GM23248 (cell line): Measurements from ENCODE around the gene FAM50B. TPM values are rescaled to one million over a fixed set of nuclear protein-coding genes. Genes with fewer than 3 reads are reported as not detected.

Experiments
- DNase-seq: peaks from one replicate; pipeline ENCODE4 v3.0.0-alpha.2; 2015
- H2AFZ ChIP-seq: fragments of 200-600 bp; sonication (generic); 2 replicates; pipeline ENCODE4 v1.6.1; 2016; ENCODE audit warnings: antibody characterized with exemption
- H3F3A ChIP-seq: fragments of 200-600 bp; sonication (generic); 2 replicates; pipeline ENCODE4 v1.6.1; 2016; ENCODE audit warnings: mild to moderate bottlenecking, antibody characterized with exemption, mixed run types; ENCODE audit not compliant: insufficient read depth
- H3K27ac ChIP-seq: fragments of 200-600 bp; sonication (generic); 2 replicates; pipeline ENCODE4 v1.5.1; 2016; ENCODE audit warnings: mild to moderate bottlenecking
- H3K27me3 ChIP-seq: fragments of 200-600 bp; sonication (generic); replicated peaks from 2 replicates; pipeline ENCODE4 v1.6.1; 2016; ENCODE audit warnings: mild to moderate bottlenecking; ENCODE audit not compliant: insufficient read depth
- H3K36me3 ChIP-seq: fragments of 200-600 bp; sonication (generic); 2 replicates; pipeline ENCODE4 v1.6.1; 2016; ENCODE audit warnings: low read depth, mild to moderate bottlenecking
- H3K4me1 ChIP-seq: fragments of 200-600 bp; sonication (generic); 2 replicates; pipeline ENCODE4 v1.6.1; 2016; ENCODE audit warnings: mild to moderate bottlenecking; ENCODE audit not compliant: insufficient read depth
- H3K4me2 ChIP-seq: fragments of 200-600 bp; sonication (generic); one replicate; pipeline ENCODE4 v1.6.1; 2016; ENCODE audit warnings: mild to moderate bottlenecking; ENCODE audit not compliant: unreplicated experiment
- H3K4me3 ChIP-seq: fragments of 200-600 bp; sonication (generic); 2 replicates; pipeline ENCODE4 v1.5.1; 2016; ENCODE audit warnings: mild to moderate bottlenecking
- H3K79me2 ChIP-seq: fragments of 200-600 bp; sonication (generic); 2 replicates; pipeline ENCODE4 v1.6.1; 2016; ENCODE audit warnings: mild to moderate bottlenecking; ENCODE audit not compliant: insufficient read depth
- H3K9ac ChIP-seq: fragments of 200-600 bp; sonication (generic); 2 replicates; pipeline ENCODE4 v1.6.1; 2016; ENCODE audit warnings: mild to moderate bottlenecking
- H3K9me2 ChIP-seq: fragments of 200-600 bp; sonication (generic); 2 replicates; pipeline ENCODE4 v1.6.1; 2016; ENCODE audit warnings: mixed run types, mild to moderate bottlenecking, moderate library complexity; ENCODE audit not compliant: insufficient read depth
- H3K9me3 ChIP-seq: fragments of 200-600 bp; sonication (generic); one replicate; pipeline ENCODE4 v1.6.1; 2017; ENCODE audit warnings: low read depth
- H4K20me1 ChIP-seq: fragments of 200-600 bp; sonication (generic); 2 replicates; pipeline ENCODE4 v1.6.0; 2016; ENCODE audit not compliant: insufficient read depth
- EZH2 ChIP-seq: fragments of 200-600 bp; sonication (generic); IDR thresholded peaks from 2 replicates; pipeline ENCODE4 v1.6.1; 2018; ENCODE audit warnings: antibody characterized with exemption, mild to moderate bottlenecking; ENCODE audit not compliant: insufficient read depth, poor library complexity, severe bottlenecking
- EZH2phosphoT487 ChIP-seq: fragments of 200-600 bp; sonication (generic); IDR thresholded peaks from 2 replicates; pipeline ENCODE4 v1.6.1; 2018; ENCODE audit warnings: antibody characterized with exemption, moderate library complexity, mild to moderate bottlenecking, low read depth; ENCODE audit not compliant: insufficient read depth
- WGBS, 2 experiments: methylation state at CpG; one replicate each; pipeline ENCODE4 v1.1.6; 2015 to 2017; ENCODE audit warnings: low lambda C conversion rate in 2 of 2, low coverage in 1 of 2; ENCODE audit errors: missing lambda C conversion rate in 2 of 2; 5-methylcytosine and 5-hydroxymethylcytosine counted together
- in situ Hi-C: fragments of 300-500 bp; cut with MboI; formaldehyde crosslinking; loops from 2 replicates; pipeline ENCODE4 v1.15.0; 2020
- polyA plus RNA-seq: library from polyadenylated mRNA; unstranded; fragments of >200 nt; fragmentation: Nextera tagmentation; extraction: Ambion mirVana; gene quantifications from 2 replicates; pipeline ENCODE4 v1.2.1, GENCODE V29; 2016
- total RNA-seq: library from RNA; depleted of rRNA; stranded (reverse); fragments of >200 nt; shearing (Covaris generic); gene quantifications from 2 replicates; pipeline ENCODE4 v1.2.3, GENCODE V29; 2014

FAM50B gene
- total and polyA plus RNA-seq, 2 experiments from 2014 or later, result 7.6 to 12.1 TPM

DNA sequence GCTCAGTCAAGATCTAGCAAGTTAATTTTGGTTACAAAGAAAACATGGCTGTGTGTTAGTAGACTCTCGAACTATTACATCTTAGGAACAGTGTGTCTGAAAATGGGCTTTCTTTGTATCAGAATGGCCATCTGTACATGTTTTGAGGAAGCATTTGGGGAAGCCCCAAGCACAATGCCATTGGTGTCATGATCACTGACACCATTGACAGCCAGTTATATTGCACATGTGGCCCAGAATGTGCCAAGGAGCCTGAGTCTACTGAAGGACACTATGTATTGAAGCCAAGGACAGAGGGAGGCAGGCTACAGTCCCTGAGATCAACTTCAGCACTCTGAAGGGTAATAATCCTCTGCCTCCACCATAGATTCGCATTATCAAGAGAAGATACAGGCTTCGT lies 12.6 kb upstream of the FAM50B start:
- Histone ChIP-seq H3K4me1 (peaks cover 39% of the 10 kb centered on the region), H3K27ac (no peak overlapping the region), H3K9ac (no peak overlapping the region), H3K4me3 (no peak overlapping the region), H3K4me2 (no peak overlapping the region), H3K79me2 (no peaks in the 10 kb centered on the region), H3K9me3 (no peaks in the 10 kb centered on the region), H3K9me2 (no peaks in the 10 kb centered on the region), H3K27me3 (no peaks in the 10 kb centered on the region), H3F3A (peaks cover 36% of the 10 kb centered on the region), H4K20me1 (no peaks in the 10 kb centered on the region), H2AFZ (no peak overlapping the region), H3K36me3 (no peaks in the 10 kb centered on the region)
- WGBS, 2 experiments, result 67 to 73% methylated on average over 3 of the region's 3 CpGs
- no peak for DNase-seq
- in situ Hi-C loops, result no loop called here
- no peak for TF ChIP-seq EZH2phosphoT487
- TF ChIP-seq EZH2, result no peak

DNA sequence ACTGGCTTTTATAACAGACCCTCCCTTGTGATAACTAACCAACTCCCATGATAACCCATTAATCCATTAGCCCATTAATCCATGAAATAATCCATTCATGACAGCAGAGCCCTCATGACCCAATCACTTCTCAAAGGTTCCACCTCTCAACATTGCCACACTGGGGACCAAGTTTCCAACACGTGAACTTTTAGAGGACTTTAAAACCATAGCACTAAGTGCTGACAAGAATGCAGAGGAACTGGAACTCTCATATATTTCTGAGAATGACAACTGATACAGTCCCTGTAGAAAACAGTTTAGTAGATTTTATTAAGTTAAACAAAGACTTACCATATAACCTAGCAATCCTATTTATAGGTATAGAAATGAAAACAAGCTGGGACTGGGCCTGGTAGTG lies 11.4 kb upstream of the FAM50B start:
- Histone ChIP-seq H3F3A (peaks cover 41% of the 10 kb centered on the region), H3K4me1 (peaks cover 42% of the 10 kb centered on the region), H3K4me2 (no peak overlapping the region), H4K20me1 (no peaks in the 10 kb centered on the region), H3K36me3 (no peaks in the 10 kb centered on the region), H3K9ac (no peak overlapping the region), H3K27ac (no peak overlapping the region), H3K79me2 (no peaks in the 10 kb centered on the region), H3K9me2 (no peaks in the 10 kb centered on the region), H3K9me3 (no peaks in the 10 kb centered on the region), H3K4me3 (no peak overlapping the region), H3K27me3 (no peaks in the 10 kb centered on the region), H2AFZ (no peak overlapping the region)
- no peak for TF ChIP-seq EZH2
- TF ChIP-seq EZH2phosphoT487, result no peak
- WGBS, 2 experiments, result 96 to 97% methylated on average over 1 of the region's 1 CpG
- no peak for DNase-seq
- in situ Hi-C loops, result no loop called here

DNA sequence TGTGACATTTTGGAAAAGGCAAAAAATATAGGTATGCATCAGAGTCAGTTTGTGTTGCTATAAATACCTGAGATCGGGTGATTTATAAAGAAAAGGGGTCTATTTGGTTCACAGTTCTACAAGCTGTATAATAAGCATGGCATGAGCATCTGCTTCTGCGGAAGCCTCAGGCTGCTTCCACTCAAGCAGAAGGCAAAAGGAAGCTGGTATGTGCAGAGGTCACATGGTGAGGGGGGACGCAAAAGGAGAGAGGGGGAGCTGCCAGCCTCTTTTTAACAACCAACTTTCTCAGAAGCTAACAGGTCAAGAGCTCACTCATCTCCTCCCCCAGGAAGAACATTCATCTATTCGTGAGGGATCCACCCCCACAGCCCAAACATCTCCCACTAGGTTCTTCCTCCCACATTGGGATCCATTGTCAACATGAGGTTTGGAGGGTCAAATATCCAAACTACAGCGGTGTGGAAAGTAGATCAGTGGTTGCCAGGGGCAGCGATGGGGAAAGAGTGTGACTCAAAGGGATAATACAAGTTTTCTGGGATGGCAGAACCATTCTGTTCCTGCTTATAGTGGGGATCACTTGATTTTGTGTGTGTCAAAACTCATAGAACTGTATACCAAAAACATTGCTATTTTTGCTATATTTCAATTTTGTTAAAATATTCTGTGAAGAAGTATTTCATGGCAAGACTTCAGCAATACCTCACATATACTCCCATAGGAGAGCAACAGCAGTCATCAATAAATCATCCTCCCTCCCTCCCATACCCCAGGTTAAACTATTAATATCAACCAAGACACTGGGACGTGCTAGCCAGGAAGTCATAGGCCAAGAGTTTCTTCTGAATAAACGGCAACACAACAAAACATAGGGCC lies 9.9 kb upstream of the FAM50B start:
- no peak overlapping the region for H2AFZ ChIP-seq
- H3K27ac ChIP-seq, result no peak overlapping the region
- no peaks in the 10 kb centered on the region for H3K79me2 ChIP-seq
- H3F3A ChIP-seq, result peaks cover 53% of the 10 kb centered on the region
- no peaks in the 10 kb centered on the region for H3K9me2 ChIP-seq
- H3K9me3 ChIP-seq, result no peaks in the 10 kb centered on the region
- in situ Hi-C loops, result no loop called here
- no peaks in the 10 kb centered on the region for H3K27me3 ChIP-seq
- no peaks in the 10 kb centered on the region for H4K20me1 ChIP-seq
- H3K36me3 ChIP-seq, result no peaks in the 10 kb centered on the region
- H3K4me1 ChIP-seq, result peaks cover 55% of the 10 kb centered on the region
- no peak overlapping the region for H3K4me3 ChIP-seq
- H3K4me2 ChIP-seq, result no peak overlapping the region
- DNase-seq, result peak; percentile 70
- WGBS, 2 experiments, result 84 to 86% methylated on average over 8 of the region's 8 CpGs
- TF ChIP-seq EZH2phosphoT487, result no peak
- no peak for TF ChIP-seq EZH2
- no peak overlapping the region for H3K9ac ChIP-seq

DNA sequence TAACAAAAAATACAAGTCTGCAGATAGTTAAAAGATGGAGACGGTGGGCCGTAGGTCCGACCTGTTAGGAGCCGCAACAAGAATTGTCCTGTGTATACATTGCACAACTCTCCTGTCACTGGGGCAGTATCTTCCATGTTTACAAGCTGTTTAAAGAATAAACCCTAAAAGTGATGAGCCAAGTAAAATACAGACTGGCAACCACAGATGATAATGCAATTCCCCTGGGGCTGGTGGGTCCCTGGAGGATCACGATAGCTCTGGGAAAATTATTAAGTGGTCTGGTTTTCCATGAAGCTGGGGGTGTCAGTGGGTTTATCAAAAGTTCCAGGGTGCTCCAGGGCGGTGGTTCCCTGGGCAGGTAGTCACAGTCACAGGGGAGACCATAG lies 8.1 kb upstream of the FAM50B start:
- H3K4me2 ChIP-seq, result peak overlapping the region; percentile 63
- in situ Hi-C loops, result no loop called here
- peak; percentile 68 for DNase-seq

More for the DNA sequence above, 8.1 kb upstream of the FAM50B start:
- Histone ChIP-seq H3K27me3 (no peaks in the 10 kb centered on the region), H3K4me1 (peaks cover 48% of the 10 kb centered on the region), H3F3A (peaks cover 37% of the 10 kb centered on the region), H3K79me2 (no peaks in the 10 kb centered on the region), H3K36me3 (no peaks in the 10 kb centered on the region), H3K27ac (peak overlapping the region; percentile 81), H3K4me3 (peak overlapping the region; percentile 15; the same call in 1 of the 2 replicates), H2AFZ (no peak overlapping the region), H4K20me1 (no peaks in the 10 kb centered on the region), H3K9ac (peak overlapping the region; percentile 31; the same call in 1 of the 2 replicates), H3K9me3 (no peaks in the 10 kb centered on the region), H3K9me2 (no peaks in the 10 kb centered on the region)
- TF ChIP-seq EZH2 (no peak), EZH2phosphoT487 (0 out of 2 replicates have a peak, but pooled peaks have one; percentile 34)
- WGBS, 2 experiments, result 75 to 78% methylated on average over 6 of the region's 6 CpGs
